Stimulated activated CD4-positive, alpha-beta T cell treated with anti-CD3 and anti-CD28 coated beads, TNF-alpha, amount 100 ng/mL, for 24 hours (primary cell): ENCODE results near the gene THAP7.
"Not testable (repeated sequence)": the region's sequence is repeated elsewhere in the genome, so short reads cannot be mapped to it uniquely, and the experiment has no call there.

Source experiments
- DNase-seq, 3 experiments: peaks; one replicate each; pipeline ENCODE4 v3.0.0-alpha.2; 2020; ENCODE audit warnings: low read depth in 3 of 3

The THAP7 gene

DNA sequence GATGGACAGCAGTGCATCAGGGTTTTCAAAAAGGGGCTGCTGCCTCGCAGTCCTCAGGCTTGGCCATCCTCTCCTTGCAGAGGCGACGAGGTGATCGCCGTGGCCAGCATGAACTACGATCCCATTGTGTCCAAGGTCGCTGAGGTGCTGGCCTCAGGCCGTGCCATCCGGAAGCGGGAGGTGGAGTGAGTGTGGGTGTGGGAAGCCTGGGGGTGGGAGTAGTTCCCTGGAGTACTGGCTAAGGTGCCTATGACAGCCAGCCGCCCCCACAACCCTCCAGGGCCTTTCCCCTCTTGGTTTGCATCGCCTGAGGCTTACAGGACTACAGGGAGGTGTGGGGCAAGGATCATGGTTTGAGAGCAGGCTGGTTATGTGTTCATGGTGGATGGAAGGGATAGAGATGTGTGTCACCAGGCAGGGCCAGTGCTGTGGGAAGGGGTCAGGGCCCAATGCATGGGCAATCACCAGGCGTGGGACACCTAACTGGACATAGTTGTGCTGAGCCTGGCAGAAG is 21.9 kb downstream of the THAP7 start:
- DNase-seq = no peak

DNA sequence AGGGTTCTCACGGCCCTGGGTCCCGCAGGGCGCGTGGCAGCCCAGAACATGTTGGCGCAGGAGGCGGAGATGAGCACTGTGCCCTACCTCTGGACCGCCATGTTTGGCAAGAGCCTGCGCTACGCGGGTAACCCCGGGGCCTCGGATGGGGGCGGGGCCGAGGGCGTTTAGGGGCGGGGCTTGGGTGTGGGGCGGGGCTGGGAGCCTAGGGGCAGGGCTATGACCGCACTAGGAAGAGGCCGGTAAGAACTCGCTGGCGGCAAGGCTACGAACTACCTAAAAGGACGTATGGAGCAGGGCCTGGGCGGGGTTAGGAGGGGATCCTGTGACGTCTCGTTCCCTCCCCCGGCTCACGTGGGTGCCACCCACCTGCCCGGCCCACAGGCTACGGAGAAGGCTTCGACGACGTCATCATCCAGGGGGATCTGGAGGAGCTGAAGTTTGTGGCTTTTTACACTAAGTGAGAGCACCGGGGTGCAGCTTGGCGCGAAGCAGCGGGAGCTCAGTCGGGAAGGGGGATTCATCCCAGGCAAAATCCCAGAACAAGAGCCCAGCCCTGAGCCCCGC is 22.6 kb downstream of the THAP7 start:
- peak; percentile 27 to 76 (median 45) for DNase-seq

DNA sequence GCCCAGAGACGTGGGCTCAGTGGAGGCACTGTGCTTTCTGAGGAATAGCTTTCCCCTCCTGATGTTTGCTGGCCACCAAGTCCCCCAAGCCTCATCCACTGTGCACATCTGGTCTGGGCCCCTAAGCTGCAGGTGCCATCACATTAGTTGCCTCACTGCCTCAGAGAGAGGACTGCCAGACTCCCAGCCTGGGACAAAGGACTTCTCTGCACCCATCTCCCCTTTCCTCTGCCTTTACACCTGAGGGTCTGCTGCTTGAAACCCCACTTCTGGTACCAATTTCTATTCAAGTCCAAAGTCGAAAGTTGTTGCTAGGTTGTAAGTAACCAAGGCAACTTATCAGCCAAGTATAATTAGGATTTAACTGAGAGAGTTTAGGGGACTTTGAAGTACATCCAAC is 23.5 kb downstream of the THAP7 start:
- DNase-seq = no peak

DNA sequence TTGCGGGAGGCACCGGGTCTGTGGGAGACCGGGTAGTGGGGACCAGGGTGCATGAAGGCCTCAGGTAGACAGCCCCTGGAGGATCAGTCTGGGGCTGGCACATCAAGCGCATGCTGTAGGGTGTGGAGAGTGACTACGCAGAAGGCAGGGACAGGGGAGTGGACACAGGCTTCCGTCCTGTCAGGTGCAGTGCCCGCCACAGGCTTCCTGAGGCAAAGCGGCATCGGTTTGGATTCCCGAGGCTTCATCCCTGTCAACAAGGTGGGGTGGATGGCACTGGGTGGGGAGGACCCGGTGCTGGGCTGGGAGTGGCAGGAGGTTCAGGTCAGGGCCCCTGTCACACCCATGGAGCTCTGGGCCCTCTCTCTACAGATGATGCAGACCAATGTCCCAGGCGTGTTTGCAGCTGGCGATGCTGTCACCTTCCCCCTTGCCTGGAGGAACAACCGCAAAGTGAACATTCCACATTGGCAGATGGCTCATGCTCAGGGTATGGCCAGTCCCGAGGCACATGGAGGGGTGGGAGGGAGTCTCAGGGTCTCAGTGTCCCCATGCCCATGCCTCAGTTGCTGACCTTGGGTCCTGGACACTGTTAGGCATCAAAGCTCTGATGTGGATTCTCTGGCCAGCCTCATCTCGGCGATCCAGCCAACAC is 24.3 kb downstream of the THAP7 start:
- no peak for DNase-seq

DNA sequence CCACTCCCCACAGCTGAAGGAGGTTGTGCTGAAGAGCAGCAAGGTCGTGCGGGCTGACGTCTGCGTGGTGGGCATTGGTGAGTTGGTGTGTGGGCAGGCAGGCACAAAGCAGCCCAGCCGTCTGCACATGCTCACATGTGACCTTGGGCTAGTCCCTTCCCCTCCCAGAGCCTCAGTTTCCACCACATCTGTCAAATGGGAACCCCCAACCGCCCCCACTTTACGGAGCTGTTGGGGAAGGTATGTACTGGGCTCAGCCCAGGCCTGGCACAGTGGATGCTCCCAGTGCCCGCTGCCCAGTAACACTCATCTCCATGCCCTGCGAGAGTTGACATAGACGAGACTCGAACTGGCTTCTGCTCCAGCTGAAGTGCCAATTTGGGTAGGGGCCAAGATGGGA is 24.9 kb downstream of the THAP7 start:
- DNase-seq = no peak

DNA sequence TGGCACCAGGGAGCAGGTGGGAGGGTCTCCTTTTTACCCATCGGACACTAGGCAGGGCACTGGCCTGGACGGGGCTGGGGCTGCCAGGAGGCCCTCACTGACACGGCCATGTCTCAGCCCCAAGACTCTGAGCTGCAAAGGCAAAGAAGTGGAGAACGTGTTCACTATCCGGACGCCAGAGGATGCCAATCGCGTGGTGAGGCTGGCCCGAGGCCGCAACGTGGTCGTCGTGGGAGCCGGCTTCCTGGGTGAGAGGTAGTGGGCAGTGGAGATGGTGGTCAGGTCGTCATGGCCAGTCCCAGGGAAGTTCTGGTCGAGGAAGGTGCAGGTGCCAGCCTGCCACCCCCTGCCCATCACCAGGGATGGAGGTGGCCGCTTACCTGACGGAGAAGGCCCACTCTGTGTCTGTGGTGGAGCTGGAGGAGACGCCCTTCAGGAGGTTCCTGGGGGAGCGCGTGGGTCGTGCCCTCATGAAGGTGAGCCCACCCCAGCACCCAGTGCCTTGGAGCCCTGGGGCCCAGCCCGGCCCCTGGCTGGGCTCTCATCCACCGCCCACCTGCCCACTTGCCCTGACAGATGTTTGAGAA is 25.5 kb downstream of the THAP7 start:
- no peak for DNase-seq

DNA sequence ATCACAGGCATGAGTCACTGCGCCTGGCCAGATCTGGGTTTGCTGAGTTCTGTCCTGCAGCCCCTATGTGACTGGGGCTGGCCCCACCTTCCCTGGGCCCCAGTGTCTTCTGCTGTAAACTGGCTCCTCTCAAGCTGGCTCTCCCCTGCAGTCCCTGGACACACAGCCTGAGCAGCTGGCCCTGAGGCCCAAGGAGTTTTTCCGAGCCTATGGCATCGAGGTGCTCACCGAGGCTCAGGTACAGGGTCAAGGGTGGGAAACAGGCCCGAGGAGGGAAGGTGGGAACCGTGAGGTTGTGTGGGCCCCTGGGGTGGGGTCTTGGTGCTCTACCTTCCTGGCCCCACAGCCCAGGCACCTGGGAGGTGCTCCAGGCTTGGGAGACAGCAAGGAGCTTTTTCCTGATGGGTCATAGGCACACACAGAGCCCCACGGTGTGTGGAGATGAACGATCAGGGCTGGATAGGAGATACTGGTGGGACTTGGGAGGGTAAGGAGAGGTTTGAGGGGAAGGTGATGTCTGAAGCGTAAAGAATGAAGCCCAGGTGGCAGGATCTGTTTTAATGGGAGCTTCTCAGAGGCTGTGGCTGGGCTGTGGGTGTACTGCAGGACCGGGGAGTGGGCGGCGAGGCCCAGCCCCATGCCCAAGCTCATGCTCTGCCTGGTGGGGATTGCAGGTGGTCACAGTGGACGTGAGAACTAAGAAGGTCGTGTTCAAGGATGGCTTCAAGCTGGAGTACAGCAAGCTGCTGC is 26.2 kb downstream of the THAP7 start:
- no peak for DNase-seq

DNA sequence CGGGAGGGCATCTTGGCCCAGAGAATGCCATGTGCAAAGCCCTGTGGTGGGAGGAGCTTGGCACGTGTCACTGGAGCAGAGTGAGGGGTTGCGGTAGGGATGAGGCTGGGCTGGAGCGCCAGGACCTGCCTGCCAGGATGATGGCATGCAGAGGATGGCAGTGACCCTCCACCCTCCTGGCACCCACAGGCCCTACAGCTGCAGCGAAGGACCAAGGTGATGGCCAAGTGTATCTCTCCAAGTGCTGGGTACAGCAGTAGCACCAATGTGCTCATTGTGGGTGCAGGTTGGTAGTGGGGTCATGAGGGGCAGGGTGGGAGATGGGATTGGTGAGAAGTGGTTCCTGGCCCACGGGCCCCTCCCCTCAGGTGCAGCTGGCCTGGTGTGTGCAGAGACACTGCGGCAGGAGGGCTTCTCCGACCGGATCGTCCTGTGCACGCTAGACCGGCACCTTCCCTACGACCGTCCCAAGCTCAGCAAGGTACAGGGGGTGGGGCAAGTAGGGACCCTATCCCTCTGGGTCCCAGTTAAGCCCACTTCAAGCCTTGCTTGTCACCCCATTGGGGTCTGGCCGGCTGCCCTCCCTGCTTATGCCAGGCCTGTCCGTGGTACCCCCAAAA is 27.5 kb downstream of the THAP7 start:
- DNase-seq = no peak

DNA sequence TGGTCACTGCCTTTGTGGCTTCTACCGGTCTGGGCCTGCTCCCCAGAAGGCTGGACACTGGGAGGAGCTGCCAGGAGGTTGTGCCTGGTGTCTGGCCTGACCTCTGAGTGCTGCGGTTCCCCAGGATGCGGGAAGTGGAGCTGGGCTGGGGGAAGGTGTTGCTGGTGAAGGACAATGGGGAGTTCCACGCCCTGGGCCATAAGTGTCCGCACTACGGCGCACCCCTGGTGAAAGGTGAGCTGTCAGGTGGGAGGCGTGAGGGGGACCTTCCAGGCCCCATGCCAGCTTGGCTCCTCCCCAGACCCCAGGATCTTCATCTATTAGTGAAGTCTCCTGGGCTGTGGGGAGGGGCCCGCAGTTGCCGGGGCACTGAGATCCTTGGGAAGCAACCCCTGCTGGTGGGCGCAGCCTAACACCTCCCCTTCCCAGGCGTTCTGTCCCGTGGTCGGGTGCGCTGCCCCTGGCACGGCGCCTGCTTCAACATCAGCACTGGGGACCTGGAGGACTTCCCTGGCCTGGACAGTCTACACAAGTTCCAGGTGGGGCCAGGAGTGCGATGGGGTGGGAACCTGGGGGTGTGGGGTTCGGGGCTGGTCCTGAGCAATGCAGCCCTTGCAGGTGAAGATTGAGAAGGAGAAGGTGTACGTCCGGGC is 28.2 kb downstream of the THAP7 start:
- DNase-seq = no peak

DNA sequence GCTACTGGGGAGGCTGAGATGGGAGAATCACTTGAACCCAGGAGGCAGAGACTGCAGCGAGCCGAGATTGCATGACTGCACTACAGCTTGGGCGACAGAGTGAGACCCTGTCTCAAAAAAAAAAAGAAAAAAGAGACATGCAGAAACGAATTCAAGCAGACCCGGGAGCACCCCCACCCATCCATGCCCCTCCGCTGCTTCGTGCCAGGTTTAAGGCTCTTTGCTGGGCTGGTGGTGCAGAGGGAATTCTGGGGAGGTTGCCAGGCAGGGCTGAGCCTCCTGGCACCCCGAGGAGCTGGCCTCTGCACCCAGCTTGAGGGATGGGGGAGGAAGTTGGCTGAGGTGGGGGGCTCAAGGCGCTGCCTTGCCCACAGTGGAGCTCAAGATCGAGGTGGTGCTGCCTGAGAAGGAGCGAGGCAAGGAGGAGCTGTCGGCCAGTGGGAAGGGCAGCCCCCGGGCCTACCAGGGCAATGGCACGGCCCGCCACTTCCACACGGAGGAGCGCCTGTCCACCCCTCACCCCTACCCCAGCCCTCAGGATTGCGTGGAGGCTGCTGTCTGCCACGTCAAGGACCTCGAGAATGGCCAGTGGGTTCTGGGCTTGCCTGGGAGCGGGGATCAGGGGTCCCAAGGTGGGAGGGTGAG is 28.9 kb downstream of the THAP7 start:
- DNase-seq = no peak

DNA sequence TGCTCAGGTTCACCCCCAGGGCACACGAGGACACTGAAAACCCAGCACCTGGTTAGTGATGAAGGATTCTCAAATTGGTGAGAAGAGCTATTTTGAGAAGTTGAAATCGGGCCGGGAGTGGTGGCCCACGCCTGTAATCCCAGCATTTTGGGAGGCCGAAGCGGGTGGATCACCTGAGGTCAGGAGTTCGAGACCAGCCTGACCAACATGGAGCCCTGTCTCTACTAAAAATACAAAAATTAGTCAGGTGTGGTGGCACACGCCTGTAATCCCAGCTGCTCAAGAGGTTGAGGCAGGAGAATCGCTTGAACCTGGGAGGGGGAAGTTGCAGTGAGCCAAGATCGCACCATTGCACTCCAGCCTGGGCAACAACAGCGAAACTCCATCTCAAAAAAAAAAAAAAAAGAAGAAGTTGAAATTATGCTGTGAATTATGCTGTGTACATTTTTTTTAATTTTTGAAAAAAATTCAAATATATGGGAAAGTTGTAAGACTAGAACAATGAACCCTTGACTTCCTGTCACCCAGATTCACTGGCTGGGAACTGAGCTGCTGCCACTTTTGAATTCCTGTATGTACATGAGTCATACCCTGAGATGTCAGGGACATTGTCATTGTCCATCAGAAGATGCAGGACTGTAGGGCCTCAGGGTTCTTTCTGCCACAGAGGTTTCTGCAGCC is 29.8 kb downstream of the THAP7 start:
- DNase-seq = not testable (repeated sequence)

DNA sequence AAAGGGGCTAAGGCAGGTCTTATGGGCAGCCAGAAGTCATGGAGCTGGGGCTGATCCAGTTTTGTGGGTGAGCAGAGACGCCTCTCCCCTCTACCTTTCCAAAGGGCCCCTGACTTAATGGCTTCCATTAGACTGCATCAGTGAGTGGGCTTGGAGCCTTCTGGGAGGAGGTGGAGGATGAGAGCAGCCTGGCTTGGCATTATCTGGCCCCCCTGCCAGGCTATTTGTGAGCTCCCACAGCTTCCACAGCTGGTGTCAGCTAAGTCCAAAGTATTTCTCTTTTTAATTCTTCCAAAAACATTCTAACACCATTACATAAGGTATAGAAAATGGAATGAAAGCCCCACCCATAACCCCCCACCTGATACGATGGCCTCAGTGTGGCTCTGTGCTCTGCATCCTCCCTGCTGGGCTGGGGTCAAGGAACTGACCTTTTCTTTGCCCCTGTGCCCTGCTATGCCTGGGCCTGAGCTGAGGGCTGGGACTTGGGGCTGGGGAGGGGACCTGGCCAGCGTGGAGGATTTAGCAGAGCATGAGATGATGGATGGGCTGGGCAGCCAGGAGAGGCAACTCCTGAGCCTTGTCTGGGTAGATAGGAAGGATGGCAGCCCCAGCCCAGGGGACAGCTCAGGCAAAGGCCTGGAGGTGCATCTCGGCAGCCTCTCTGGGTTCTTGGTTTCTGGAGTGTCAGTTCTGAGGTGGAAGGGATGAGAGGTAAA is 30.8 kb downstream of the THAP7 start:
- DNase-seq = no peak

DNA sequence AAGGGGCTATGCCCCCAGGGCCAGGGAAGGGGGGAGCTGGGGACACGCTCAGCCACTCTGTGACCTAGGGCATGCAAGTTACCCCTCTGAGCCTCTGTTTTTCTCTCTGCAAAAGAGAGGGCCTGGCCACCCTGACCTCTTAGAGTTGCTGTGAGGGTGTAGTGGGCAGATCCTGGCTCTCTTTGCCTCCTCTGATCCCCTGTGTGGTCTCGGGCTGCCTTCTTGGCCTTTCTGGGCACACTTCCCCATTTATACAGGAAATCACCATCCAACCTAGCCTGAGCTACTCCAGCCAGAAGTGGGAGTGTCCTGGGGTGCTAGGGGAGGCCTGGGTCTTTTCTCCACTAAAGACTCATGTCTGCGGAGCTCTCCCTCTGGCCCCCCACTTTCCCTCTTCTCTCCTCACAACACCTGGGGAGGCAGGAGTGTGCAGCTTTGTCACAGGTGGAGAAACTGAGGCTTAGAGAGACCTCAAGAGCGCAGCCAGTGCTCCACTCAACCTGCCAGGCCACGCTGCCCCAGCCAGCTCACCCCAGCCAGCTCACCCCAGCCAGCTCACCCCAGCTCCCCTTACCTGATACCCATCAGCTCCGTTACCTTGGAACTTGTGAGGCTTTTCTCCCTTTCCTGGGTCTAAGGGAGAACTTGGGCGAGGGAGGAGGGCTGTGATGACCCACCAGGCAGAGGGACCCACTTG is 33.5 kb downstream of the THAP7 start:
- no peak for DNase-seq

DNA sequence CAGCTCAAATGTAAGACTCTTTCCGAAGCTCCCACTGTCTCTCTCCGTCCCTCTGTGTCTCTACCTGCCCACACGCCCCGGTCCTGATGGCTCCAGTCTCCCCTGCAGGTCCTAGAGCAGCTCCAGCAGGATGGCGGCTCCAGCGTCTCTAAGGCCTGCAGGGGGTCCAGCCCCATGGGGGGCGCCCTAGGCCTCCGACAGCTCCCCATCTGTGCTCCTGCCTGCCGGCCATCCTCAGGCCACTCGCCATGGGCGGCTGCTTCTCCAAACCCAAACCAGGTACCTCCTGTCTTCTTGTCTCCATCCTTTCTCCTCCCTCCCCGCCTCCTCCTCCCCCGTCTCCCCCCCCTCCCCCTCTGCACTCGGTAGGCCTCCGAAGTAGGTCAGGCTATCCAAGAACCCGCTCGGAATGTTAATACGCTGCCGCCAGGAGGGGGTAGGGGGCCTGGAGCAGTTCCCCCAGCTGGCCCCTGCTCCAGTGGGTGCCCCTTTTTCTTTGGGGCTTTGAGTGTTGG is 34.2 kb downstream of the THAP7 start:
- DNase-seq = no peak

DNA sequence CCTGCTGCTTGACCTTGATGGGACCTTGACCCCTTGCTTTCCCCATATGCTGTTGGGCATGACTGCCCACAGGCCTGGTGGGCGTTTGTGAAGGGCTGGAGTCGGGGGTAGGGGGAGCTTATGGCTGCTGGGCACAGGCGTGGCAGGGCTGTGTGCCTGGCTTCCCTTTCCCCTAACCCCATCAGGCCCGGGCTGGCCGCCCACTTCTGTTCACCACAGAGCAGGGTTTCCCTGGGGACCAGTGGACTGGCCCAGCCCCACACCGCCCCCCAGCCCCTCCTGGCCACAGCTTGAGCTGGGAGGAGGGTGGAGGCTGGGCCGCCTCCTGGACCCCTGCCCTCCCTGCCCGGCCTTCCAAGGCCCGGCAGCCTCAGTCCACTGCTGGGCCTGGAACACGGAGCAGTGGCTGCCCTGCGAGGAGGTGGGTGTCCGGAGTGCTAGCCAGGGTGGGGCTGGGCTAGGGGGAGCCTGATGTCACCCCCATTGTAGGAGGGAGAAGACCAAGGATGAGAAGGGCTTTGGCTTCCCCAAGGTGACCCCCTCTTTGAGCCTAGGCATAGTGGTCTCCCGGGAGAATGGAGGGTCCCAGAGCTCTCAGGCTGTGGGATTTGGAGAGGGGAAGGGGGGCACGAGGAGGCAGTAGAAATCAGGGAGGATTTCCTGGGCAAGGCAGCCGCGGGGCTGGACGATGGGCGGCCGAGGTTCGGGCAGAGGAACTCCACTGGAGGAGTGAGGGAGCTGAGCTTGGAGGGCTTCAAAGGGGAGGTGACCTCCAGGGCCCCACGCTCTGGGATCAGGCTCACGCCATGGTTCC is 34.8 kb downstream of the THAP7 start, which contains the start of gene AIFM3:
TSS of gene AIFM3 (plus strand) at position 373 of the 814 bp plus-strand sequence. CDS start 690 bp downstream, outside the sequence.
- DNase-seq = no peak

DNA sequence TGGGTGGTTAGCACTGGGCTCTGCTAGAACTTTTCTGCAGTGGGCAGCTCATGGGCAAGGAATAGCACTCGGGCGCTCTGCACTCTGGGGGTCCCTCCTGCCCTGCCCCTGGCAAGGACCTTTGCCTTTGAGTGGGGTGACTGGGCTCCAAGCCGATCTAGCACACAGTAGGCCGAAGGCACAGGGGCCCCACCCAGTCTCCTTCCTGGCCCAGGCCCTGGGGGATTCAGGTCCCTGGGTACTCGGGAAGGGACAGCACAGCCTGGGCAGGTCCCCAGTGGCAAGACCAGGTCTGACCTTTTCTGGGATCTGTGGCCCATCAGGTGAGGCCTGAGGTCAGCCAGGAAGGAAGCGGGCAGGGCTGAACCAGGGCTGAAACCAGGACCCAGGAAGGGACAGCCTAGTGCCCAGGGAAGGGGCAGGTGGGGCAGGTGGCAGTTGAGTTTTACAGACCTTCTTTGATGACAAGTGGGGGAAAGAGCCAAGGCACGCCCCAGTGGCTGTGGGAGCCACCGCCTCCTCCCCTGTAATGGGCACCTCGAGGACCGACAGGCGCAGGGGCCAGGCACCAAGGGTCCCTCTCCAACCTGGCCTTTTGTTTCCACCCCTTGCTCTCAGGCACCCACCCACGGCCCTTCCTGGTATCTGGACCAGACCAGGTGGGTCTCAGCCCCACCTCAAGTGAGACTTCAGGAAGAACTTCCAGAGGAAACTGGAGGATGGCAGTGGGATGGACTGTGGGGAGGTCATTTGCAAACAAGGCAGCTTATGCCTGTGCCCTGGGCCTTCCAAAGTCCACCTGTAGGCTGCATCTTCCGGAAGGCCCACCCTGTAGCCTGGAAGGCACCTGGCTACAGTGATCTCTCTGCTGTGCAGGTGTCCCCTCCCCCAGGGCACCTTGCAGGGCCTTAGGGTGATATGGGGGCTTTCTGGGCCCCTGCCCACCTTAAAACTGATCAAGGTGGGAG is 35.7 kb downstream of the THAP7 start:
- no peak for DNase-seq
